Epidermal melanocyte (primary cell): ENCODE measurements around the gene FOXL2.
A peak's percentile ranks its signal among the peaks of the same experiment; 100 is the strongest.
"Not testable (repeated sequence)": the region's sequence is repeated elsewhere in the genome, so short reads cannot be mapped to it uniquely, and the experiment has no call there.

ENCODE experiments used
- DNase-seq: peaks from one replicate; pipeline ENCODE4 v3.0.0; 2011; ENCODE audit warnings: low spot score; ENCODE audit not compliant: insufficient read length

The FOXL2 gene

GRCh38 chr3:138933068-138933668 is 13.8 kb downstream of the FOXL2 start:
- no peak for DNase-seq

GRCh38 chr3:138928727-138929372 is 18.1 kb downstream of the FOXL2 start:
- DNase-seq: no peak

- peak; percentile 85 for DNase-seq
Measured at GRCh38 chr3:138923531-138923994, 23.4 kb downstream of the FOXL2 start.

- DNase-seq: not testable (repeated sequence)
Measured at GRCh38 chr3:138922400-138922799, 24.5 kb downstream of the FOXL2 start.

- DNase-seq: peak; percentile 55
Measured at GRCh38 chr3:138921316-138922292, 25.3 kb downstream of the FOXL2 start.

GRCh38 chr3:138919325-138919724 is 27.6 kb downstream of the FOXL2 start:
- DNase-seq: no peak

- DNase-seq: no peak
Measured at GRCh38 chr3:138916824-138917223, 30.1 kb downstream of the FOXL2 start.

- peak; percentile 95 for DNase-seq
Measured at GRCh38 chr3:138915503-138916498, 31.1 kb downstream of the FOXL2 start.

- DNase-seq: no peak
Measured at GRCh38 chr3:138914870-138915502, 32.0 kb downstream of the FOXL2 start.

GRCh38 chr3:138913766-138914165 is 33.2 kb downstream of the FOXL2 start:
- DNase-seq: no peak

GRCh38 chr3:138912237-138912636 is 34.7 kb downstream of the FOXL2 start:
- no peak for DNase-seq

- no peak for DNase-seq
Measured at GRCh38 chr3:138911621-138912020, 35.3 kb downstream of the FOXL2 start.

- DNase-seq: no peak
Measured at GRCh38 chr3:138909904-138910303, 37.0 kb downstream of the FOXL2 start.

GRCh38 chr3:138908846-138909245 is 38.1 kb downstream of the FOXL2 start:
- DNase-seq: no peak

GRCh38 chr3:138907539-138907938 is 39.4 kb downstream of the FOXL2 start:
- no peak for DNase-seq

- no peak for DNase-seq
Measured at GRCh38 chr3:138902171-138902570, 44.8 kb downstream of the FOXL2 start.

- no peak for DNase-seq
Measured at GRCh38 chr3:138901567-138901966, 45.4 kb downstream of the FOXL2 start.

- no peak for DNase-seq
Measured at GRCh38 chr3:138899351-138899991, 47.5 kb downstream of the FOXL2 start.

- DNase-seq: no peak
Measured at GRCh38 chr3:138898708-138899107, 48.2 kb downstream of the FOXL2 start.

GRCh38 chr3:138898301-138898700 is 48.6 kb downstream of the FOXL2 start:
- no peak for DNase-seq
